Measurements from ENCODE around the gene SOX8.

Gene SOX8

GRCh38 chr16:984736-985636 lies 3.4 kb downstream of the SOX8 start:
- Histone ChIP-seq H3K27ac (ENCODE audit: insufficient read depth, low read length, poor library complexity, severe bottlenecking) (no peak overlapping the region), H3K36me3 (ENCODE audit: control insufficient read depth, insufficient read depth, low read length) (no peaks in the 10 kb centered on the region), H3K9me3 (ENCODE audit: control insufficient read depth, low read length) (no peaks in the 10 kb centered on the region), H3K4me3 (ENCODE audit: insufficient read depth, low read depth, low read length, poor library complexity, severe bottlenecking) (no peak overlapping the region), H3K4me1 (ENCODE audit: control insufficient read depth, insufficient read depth, low read length, poor library complexity, severe bottlenecking) (peaks cover 19% of the 10 kb centered on the region), H3K27me3 (replicated peaks; ENCODE audit: control insufficient read depth, insufficient read depth, low read length, poor library complexity, severe bottlenecking) (no peaks in the 10 kb centered on the region)
- no peak for DNase-seq

- H3K4me1 ChIP-seq (ENCODE audit: control insufficient read depth, insufficient read depth, low read length, poor library complexity, severe bottlenecking) = peaks cover 11% of the 10 kb centered on the region
Observed at GRCh38 chr16:985646-986400, 4.3 kb downstream of the SOX8 start.

GRCh38 chr16:986411-986810 lies 4.8 kb downstream of the SOX8 start:
- H3K4me1 ChIP-seq (ENCODE audit: control insufficient read depth, insufficient read depth, low read length, poor library complexity, severe bottlenecking) = peaks cover 8% of the 10 kb centered on the region
- H3K36me3 ChIP-seq (ENCODE audit: control insufficient read depth, insufficient read depth, low read length) = no peaks in the 10 kb centered on the region
- H3K27ac ChIP-seq (ENCODE audit: insufficient read depth, low read length, poor library complexity, severe bottlenecking) = no peak overlapping the region
- no peaks in the 10 kb centered on the region for H3K27me3 ChIP-seq (replicated peaks; ENCODE audit: control insufficient read depth, insufficient read depth, low read length, poor library complexity, severe bottlenecking)
- no peak overlapping the region for H3K4me3 ChIP-seq (ENCODE audit: insufficient read depth, low read depth, low read length, poor library complexity, severe bottlenecking)
- no peaks in the 10 kb centered on the region for H3K9me3 ChIP-seq (ENCODE audit: control insufficient read depth, low read length)
- DNase-seq = no peak

More at GRCh38 chr16:985646-986400, 4.3 kb downstream of the SOX8 start:
- no peak for DNase-seq
- no peaks in the 10 kb centered on the region for H3K36me3 ChIP-seq (ENCODE audit: control insufficient read depth, insufficient read depth, low read length)
- no peak overlapping the region for H3K4me3 ChIP-seq (ENCODE audit: insufficient read depth, low read depth, low read length, poor library complexity, severe bottlenecking)
- no peaks in the 10 kb centered on the region for H3K9me3 ChIP-seq (ENCODE audit: control insufficient read depth, low read length)
- H3K27ac ChIP-seq (ENCODE audit: insufficient read depth, low read length, poor library complexity, severe bottlenecking) = no peak overlapping the region
- no peaks in the 10 kb centered on the region for H3K27me3 ChIP-seq (replicated peaks; ENCODE audit: control insufficient read depth, insufficient read depth, low read length, poor library complexity, severe bottlenecking)

GRCh38 chr16:986925-987582 lies 5.5 kb downstream of the SOX8 start:
- H3K27ac ChIP-seq (ENCODE audit: insufficient read depth, low read length, poor library complexity, severe bottlenecking) = no peak overlapping the region
- no peaks in the 10 kb centered on the region for H3K9me3 ChIP-seq (ENCODE audit: control insufficient read depth, low read length)
- H3K4me1 ChIP-seq (ENCODE audit: control insufficient read depth, insufficient read depth, low read length, poor library complexity, severe bottlenecking) = peaks cover 7% of the 10 kb centered on the region
- H3K4me3 ChIP-seq (ENCODE audit: insufficient read depth, low read depth, low read length, poor library complexity, severe bottlenecking) = no peak overlapping the region
- DNase-seq = no peak
- no peaks in the 10 kb centered on the region for H3K27me3 ChIP-seq (replicated peaks; ENCODE audit: control insufficient read depth, insufficient read depth, low read length, poor library complexity, severe bottlenecking)
- H3K36me3 ChIP-seq (ENCODE audit: control insufficient read depth, insufficient read depth, low read length) = no peaks in the 10 kb centered on the region

- H3K27me3 ChIP-seq (replicated peaks; ENCODE audit: control insufficient read depth, insufficient read depth, low read length, poor library complexity, severe bottlenecking) = no peaks in the 10 kb centered on the region
- no peaks in the 10 kb centered on the region for H3K36me3 ChIP-seq (ENCODE audit: control insufficient read depth, insufficient read depth, low read length)
- no peak overlapping the region for H3K4me3 ChIP-seq (ENCODE audit: insufficient read depth, low read depth, low read length, poor library complexity, severe bottlenecking)
- H3K27ac ChIP-seq (ENCODE audit: insufficient read depth, low read length, poor library complexity, severe bottlenecking) = no peak overlapping the region
- H3K4me1 ChIP-seq (ENCODE audit: control insufficient read depth, insufficient read depth, low read length, poor library complexity, severe bottlenecking) = no peaks in the 10 kb centered on the region
- no peaks in the 10 kb centered on the region for H3K9me3 ChIP-seq (ENCODE audit: control insufficient read depth, low read length)
- DNase-seq = no peak
Observed at GRCh38 chr16:987906-988305, 6.3 kb downstream of the SOX8 start.

GRCh38 chr16:988471-989353 lies 7.1 kb downstream of the SOX8 start:
- no peaks in the 10 kb centered on the region for H3K9me3 ChIP-seq (ENCODE audit: control insufficient read depth, low read length)
- no peak overlapping the region for H3K27ac ChIP-seq (ENCODE audit: insufficient read depth, low read length, poor library complexity, severe bottlenecking)
- no peak for DNase-seq
- no peaks in the 10 kb centered on the region for H3K27me3 ChIP-seq (replicated peaks; ENCODE audit: control insufficient read depth, insufficient read depth, low read length, poor library complexity, severe bottlenecking)
- H3K4me3 ChIP-seq (ENCODE audit: insufficient read depth, low read depth, low read length, poor library complexity, severe bottlenecking) = no peak overlapping the region
- H3K36me3 ChIP-seq (ENCODE audit: control insufficient read depth, insufficient read depth, low read length) = no peaks in the 10 kb centered on the region
- no peaks in the 10 kb centered on the region for H3K4me1 ChIP-seq (ENCODE audit: control insufficient read depth, insufficient read depth, low read length, poor library complexity, severe bottlenecking)

GRCh38 chr16:989354-989814 lies 7.8 kb downstream of the SOX8 start:
- Histone ChIP-seq H3K4me3 (ENCODE audit: insufficient read depth, low read depth, low read length, poor library complexity, severe bottlenecking) (no peak overlapping the region), H3K4me1 (ENCODE audit: control insufficient read depth, insufficient read depth, low read length, poor library complexity, severe bottlenecking) (no peaks in the 10 kb centered on the region), H3K36me3 (ENCODE audit: control insufficient read depth, insufficient read depth, low read length) (no peaks in the 10 kb centered on the region), H3K27ac (ENCODE audit: insufficient read depth, low read length, poor library complexity, severe bottlenecking) (no peak overlapping the region), H3K9me3 (ENCODE audit: control insufficient read depth, low read length) (no peaks in the 10 kb centered on the region), H3K27me3 (replicated peaks; ENCODE audit: control insufficient read depth, insufficient read depth, low read length, poor library complexity, severe bottlenecking) (no peaks in the 10 kb centered on the region)
- no peak for DNase-seq

- Histone ChIP-seq H3K27ac (ENCODE audit: insufficient read depth, low read length, poor library complexity, severe bottlenecking) (no peak overlapping the region), H3K4me3 (ENCODE audit: insufficient read depth, low read depth, low read length, poor library complexity, severe bottlenecking) (no peak overlapping the region), H3K27me3 (replicated peaks; ENCODE audit: control insufficient read depth, insufficient read depth, low read length, poor library complexity, severe bottlenecking) (no peaks in the 10 kb centered on the region), H3K36me3 (ENCODE audit: control insufficient read depth, insufficient read depth, low read length) (no peaks in the 10 kb centered on the region), H3K4me1 (ENCODE audit: control insufficient read depth, insufficient read depth, low read length, poor library complexity, severe bottlenecking) (no peaks in the 10 kb centered on the region), H3K9me3 (ENCODE audit: control insufficient read depth, low read length) (no peaks in the 10 kb centered on the region)
- DNase-seq = no peak
Observed at GRCh38 chr16:990516-991291, 9.1 kb downstream of the SOX8 start.

- H3K4me3 ChIP-seq (ENCODE audit: insufficient read depth, low read depth, low read length, poor library complexity, severe bottlenecking) = no peak overlapping the region
Observed at GRCh38 chr16:991345-991744, 9.8 kb downstream of the SOX8 start.

More at GRCh38 chr16:991345-991744, 9.8 kb downstream of the SOX8 start:
- no peak for DNase-seq
- Histone ChIP-seq H3K36me3 (ENCODE audit: control insufficient read depth, insufficient read depth, low read length) (no peaks in the 10 kb centered on the region), H3K9me3 (ENCODE audit: control insufficient read depth, low read length) (no peaks in the 10 kb centered on the region), H3K27me3 (replicated peaks; ENCODE audit: control insufficient read depth, insufficient read depth, low read length, poor library complexity, severe bottlenecking) (no peaks in the 10 kb centered on the region), H3K27ac (ENCODE audit: insufficient read depth, low read length, poor library complexity, severe bottlenecking) (no peak overlapping the region), H3K4me1 (ENCODE audit: control insufficient read depth, insufficient read depth, low read length, poor library complexity, severe bottlenecking) (peaks cover 4% of the 10 kb centered on the region)
